GM18909 (cell line): Measurements from ENCODE around the gene TRIML2.

ENCODE experiments used
- ATAC-seq: cut with Tn5 transposase; IDR thresholded peaks from one replicate; pipeline ENCODE4 v1.9.1; 2021; ENCODE audit warnings: mild to moderate bottlenecking; ENCODE audit not compliant: unreplicated experiment, poor library complexity

The TRIML2 gene

GRCh38 chr4:188109157-188109755 is at the start of gene TRIML2:
TSS of gene TRIML2 (minus strand) at chr4:188109603. CDS start at chr4:188105368, 4,235 bp downstream.
- ATAC-seq: no peak

GRCh38 chr4:188158336-188158735 is 48.9 kb upstream of the TRIML2 start:
- no peak for ATAC-seq

- no peak for ATAC-seq
Observed at GRCh38 chr4:188154668-188155405, 45.4 kb upstream of the TRIML2 start.

- ATAC-seq: no peak
Observed at GRCh38 chr4:188147776-188148175, 38.4 kb upstream of the TRIML2 start.

- ATAC-seq: no peak
Observed at GRCh38 chr4:188147176-188147575, 37.8 kb upstream of the TRIML2 start.

- no peak for ATAC-seq
Observed at GRCh38 chr4:188146618-188147017, 37.2 kb upstream of the TRIML2 start.

GRCh38 chr4:188145601-188146000 is 36.2 kb upstream of the TRIML2 start:
- ATAC-seq: no peak

GRCh38 chr4:188143731-188144130 is 34.3 kb upstream of the TRIML2 start:
- no peak for ATAC-seq

- no peak for ATAC-seq
Observed at GRCh38 chr4:188139671-188140070, 30.3 kb upstream of the TRIML2 start.

- ATAC-seq: no peak
Observed at GRCh38 chr4:188139141-188139540, 29.7 kb upstream of the TRIML2 start, which contains the start of gene TRIML1. TSS of gene TRIML1 (plus strand) at chr4:188139441. CDS start at chr4:188139559, 118 bp downstream.

GRCh38 chr4:188138227-188138626 is 28.8 kb upstream of the TRIML2 start:
- no peak for ATAC-seq

GRCh38 chr4:188132232-188132631 is 22.8 kb upstream of the TRIML2 start:
- ATAC-seq: no peak

- no peak for ATAC-seq
Observed at GRCh38 chr4:188130355-188130754, 21.0 kb upstream of the TRIML2 start.

GRCh38 chr4:188127214-188127874 is 17.9 kb upstream of the TRIML2 start:
- ATAC-seq: no peak

- ATAC-seq: no peak
Observed at GRCh38 chr4:188121530-188121929, 12.1 kb upstream of the TRIML2 start.

- no peak for ATAC-seq
Observed at GRCh38 chr4:188117631-188118324, 8.4 kb upstream of the TRIML2 start.

GRCh38 chr4:188113156-188113555 is 3.8 kb upstream of the TRIML2 start:
- ATAC-seq: no peak

- ATAC-seq: no peak
Observed at GRCh38 chr4:188111955-188112354, 2.6 kb upstream of the TRIML2 start.

GRCh38 chr4:188110741-188111471 is 1.5 kb upstream of the TRIML2 start:
- ATAC-seq: no peak

GRCh38 chr4:188110036-188110435 is 633 bp upstream of the TRIML2 start:
- no peak for ATAC-seq
